ENCODE measurements around the gene CYB5B. TPM values are rescaled to one million over a fixed set of nuclear protein-coding genes. Genes with fewer than 3 reads are reported as not detected.

The CYB5B gene
- total RNA-seq, 1 donor from 2014 or later, result 124 TPM

DNA sequence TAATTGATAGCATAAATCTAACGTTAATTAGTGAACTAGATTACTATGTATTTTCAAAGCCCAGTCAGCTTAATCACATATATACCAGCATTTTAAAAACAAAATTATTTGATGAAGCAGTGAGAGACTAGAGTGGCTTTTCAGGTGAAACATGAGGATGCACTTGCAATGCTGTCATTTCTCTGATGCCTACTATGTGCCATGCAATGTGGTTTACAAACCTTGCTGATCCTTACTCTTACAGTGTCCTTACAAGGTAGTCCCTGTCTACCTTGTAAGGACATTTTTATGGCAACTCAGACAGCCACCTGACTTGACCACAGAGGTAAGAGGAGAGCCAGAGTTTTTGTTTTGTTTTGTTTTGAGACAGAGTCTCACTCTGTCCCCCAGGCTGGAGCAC lies 42.7 kb downstream of the CYB5B start:
- Mint-ChIP-seq H3K4me3 (ENCODE audit: unreplicated experiment) (no peak overlapping the region), H3K4me1 (ENCODE audit: low read depth, unreplicated experiment) (peaks cover 10% of the 10 kb centered on the region), H3K27ac (ENCODE audit: unreplicated experiment) (no peak overlapping the region), H3K36me3 (ENCODE audit: unreplicated experiment) (no peaks in the 10 kb centered on the region), H3K9me3 (ENCODE audit: unreplicated experiment) (no peaks in the 10 kb centered on the region), H3K27me3 (ENCODE audit: unreplicated experiment) (no peaks in the 10 kb centered on the region)
- TF ChIP-seq, protein P1, sequence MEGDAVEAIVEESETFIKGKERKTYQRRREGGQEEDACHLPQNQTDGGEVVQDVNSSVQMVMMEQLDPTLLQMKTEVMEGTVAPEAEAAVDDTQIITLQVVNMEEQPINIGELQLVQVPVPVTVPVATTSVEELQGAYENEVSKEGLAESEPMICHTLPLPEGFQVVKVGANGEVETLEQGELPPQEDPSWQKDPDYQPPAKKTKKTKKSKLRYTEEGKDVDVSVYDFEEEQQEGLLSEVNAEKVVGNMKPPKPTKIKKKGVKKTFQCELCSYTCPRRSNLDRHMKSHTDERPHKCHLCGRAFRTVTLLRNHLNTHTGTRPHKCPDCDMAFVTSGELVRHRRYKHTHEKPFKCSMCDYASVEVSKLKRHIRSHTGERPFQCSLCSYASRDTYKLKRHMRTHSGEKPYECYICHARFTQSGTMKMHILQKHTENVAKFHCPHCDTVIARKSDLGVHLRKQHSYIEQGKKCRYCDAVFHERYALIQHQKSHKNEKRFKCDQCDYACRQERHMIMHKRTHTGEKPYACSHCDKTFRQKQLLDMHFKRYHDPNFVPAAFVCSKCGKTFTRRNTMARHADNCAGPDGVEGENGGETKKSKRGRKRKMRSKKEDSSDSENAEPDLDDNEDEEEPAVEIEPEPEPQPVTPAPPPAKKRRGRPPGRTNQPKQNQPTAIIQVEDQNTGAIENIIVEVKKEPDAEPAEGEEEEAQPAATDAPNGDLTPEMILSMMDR (IDR thresholded peaks at IDR 0.05; ENCODE audit: partially characterized antibody, unreplicated experiment), result no peak
- DNase-seq, result no peak

- Mint-ChIP-seq H3K27ac (ENCODE audit: unreplicated experiment) (no peak overlapping the region), H3K9me3 (ENCODE audit: unreplicated experiment) (no peaks in the 10 kb centered on the region), H3K36me3 (ENCODE audit: unreplicated experiment) (no peaks in the 10 kb centered on the region), H3K4me3 (ENCODE audit: unreplicated experiment) (no peak overlapping the region), H3K4me1 (ENCODE audit: low read depth, unreplicated experiment) (peaks cover 10% of the 10 kb centered on the region), H3K27me3 (ENCODE audit: unreplicated experiment) (no peaks in the 10 kb centered on the region)
- TF ChIP-seq, protein P1 (IDR thresholded peaks at IDR 0.05; ENCODE audit: partially characterized antibody, unreplicated experiment), result no peak
- no peak for DNase-seq
These were observed 43.2 kb downstream of the CYB5B start for GRCh38 chr16:69467531-69468204.

DNA sequence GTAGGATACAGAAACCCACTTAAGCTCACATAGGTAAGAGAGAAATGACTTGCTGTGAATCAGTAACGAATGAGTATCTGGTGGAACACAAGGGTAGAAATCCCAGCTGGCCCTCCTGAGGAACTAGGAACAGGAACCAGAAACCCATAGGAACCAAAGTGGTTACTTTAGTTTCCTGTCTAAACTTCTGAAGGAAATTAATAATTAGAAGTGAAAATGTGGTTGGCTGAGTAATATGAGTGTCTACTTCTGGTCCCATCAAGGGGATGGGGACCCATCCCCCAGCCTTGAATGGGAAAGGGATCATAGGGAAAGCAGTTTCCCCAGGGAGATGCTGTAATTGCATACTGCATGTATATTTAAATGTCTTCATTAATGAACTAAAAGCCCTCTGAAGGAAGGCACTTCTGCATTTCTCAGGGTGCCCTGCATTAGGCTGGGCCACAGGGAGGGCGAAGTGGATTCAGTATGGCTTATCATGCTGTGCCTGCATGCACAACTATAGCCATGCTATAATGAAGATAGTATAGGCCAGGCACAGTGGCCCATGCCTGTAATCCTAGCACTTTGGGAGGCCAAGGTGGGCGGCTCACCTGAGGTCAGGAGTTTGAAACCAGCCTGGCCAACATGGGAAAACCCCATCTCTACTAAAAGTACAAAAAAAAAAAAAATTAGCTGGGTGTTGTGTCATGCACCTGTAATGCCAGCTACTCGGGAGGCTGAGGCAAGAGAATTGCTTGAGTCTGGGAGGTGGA lies 45.6 kb downstream of the CYB5B start:
- H3K27me3 Mint-ChIP-seq (ENCODE audit: unreplicated experiment), result no peaks in the 10 kb centered on the region
- H3K9me3 Mint-ChIP-seq (ENCODE audit: unreplicated experiment), result no peaks in the 10 kb centered on the region
- no peak overlapping the region for H3K4me3 Mint-ChIP-seq (ENCODE audit: unreplicated experiment)
- H3K27ac Mint-ChIP-seq (ENCODE audit: unreplicated experiment), result no peak overlapping the region
- no peaks in the 10 kb centered on the region for H3K36me3 Mint-ChIP-seq (ENCODE audit: unreplicated experiment)
- TF ChIP-seq, protein P1 (IDR thresholded peaks at IDR 0.05; ENCODE audit: partially characterized antibody, unreplicated experiment), result no peak
- H3K4me1 Mint-ChIP-seq (ENCODE audit: low read depth, unreplicated experiment), result no peaks in the 10 kb centered on the region
- no peak for DNase-seq

DNA sequence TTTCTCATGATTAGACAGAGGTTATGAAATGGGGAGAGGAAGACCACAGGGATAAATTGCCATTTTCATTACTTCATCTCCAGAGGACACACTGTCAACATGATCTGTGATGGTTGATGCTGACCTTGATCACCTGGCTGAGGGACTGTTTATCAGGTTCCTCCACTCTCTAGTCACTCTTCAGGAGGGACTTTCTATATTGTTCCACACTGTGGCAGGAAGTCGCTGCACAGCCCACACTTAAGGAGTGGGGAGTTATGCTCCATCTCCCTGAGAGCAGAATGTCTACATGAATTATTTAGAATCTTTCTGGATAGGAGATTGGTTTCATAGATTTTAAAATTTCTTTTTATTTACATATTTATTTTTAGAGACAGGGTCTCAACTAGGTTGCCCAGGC lies 46.7 kb downstream of the CYB5B start:
- Mint-ChIP-seq H3K27me3 (ENCODE audit: unreplicated experiment) (no peaks in the 10 kb centered on the region), H3K36me3 (ENCODE audit: unreplicated experiment) (no peaks in the 10 kb centered on the region), H3K9me3 (ENCODE audit: unreplicated experiment) (no peaks in the 10 kb centered on the region), H3K4me3 (ENCODE audit: unreplicated experiment) (no peak overlapping the region), H3K4me1 (ENCODE audit: low read depth, unreplicated experiment) (no peaks in the 10 kb centered on the region), H3K27ac (ENCODE audit: unreplicated experiment) (no peak overlapping the region)
- DNase-seq, result no peak
- TF ChIP-seq, protein P1 (IDR thresholded peaks at IDR 0.05; ENCODE audit: partially characterized antibody, unreplicated experiment), result no peak

- H3K4me1 Mint-ChIP-seq (ENCODE audit: low read depth, unreplicated experiment), result no peaks in the 10 kb centered on the region
- no peak overlapping the region for H3K4me3 Mint-ChIP-seq (ENCODE audit: unreplicated experiment)
- H3K27me3 Mint-ChIP-seq (ENCODE audit: unreplicated experiment), result no peaks in the 10 kb centered on the region
- no peaks in the 10 kb centered on the region for H3K9me3 Mint-ChIP-seq (ENCODE audit: unreplicated experiment)
- no peak for DNase-seq
- TF ChIP-seq, protein P1 (IDR thresholded peaks at IDR 0.05; ENCODE audit: partially characterized antibody, unreplicated experiment), result no peak
- H3K36me3 Mint-ChIP-seq (ENCODE audit: unreplicated experiment), result no peaks in the 10 kb centered on the region
- no peak overlapping the region for H3K27ac Mint-ChIP-seq (ENCODE audit: unreplicated experiment)
These were observed 50.0 kb downstream of the CYB5B start for GRCh38 chr16:69474408-69474807.

Measured in glutamatergic neuron (in vitro differentiated cells).